Uterus (tissue), 4 donors: ENCODE results near the gene NR2F1-AS1. TPM values are rescaled to one million over a fixed set of nuclear protein-coding genes. Genes with fewer than 3 reads are reported as not detected.

Experiments used
- DNase-seq, 2 donors: peaks; one replicate each; pipeline ENCODE4 v3.0.0-alpha.2; 2019 to 2020
- H3K27ac ChIP-seq, 2 donors: fragments of 200-600 bp; sonication (generic); 1 replicate in 1 of 2; 2 replicates in 1 of 2; pipeline ENCODE4 v1.5.1; 2016 to 2018
- H3K27me3 ChIP-seq, 2 donors: fragments of 200-600 bp; sonication (generic); one replicate each; pipeline ENCODE4 v1.5.1; 2018 to 2019; ENCODE audit warnings: control low read depth in 1 of 2
- H3K36me3 ChIP-seq, 2 donors: fragments of 200-600 bp; sonication (generic); one replicate each; pipeline ENCODE4 v1.5.1; 2019; ENCODE audit warnings: control low read depth in 1 of 2
- H3K4me1 ChIP-seq, 2 donors: fragments of 200-600 bp; sonication (generic); one replicate each; pipeline ENCODE4 v1.5.1; 2018 to 2019; ENCODE audit warnings: control low read depth in 1 of 2
- H3K4me3 ChIP-seq, 2 donors: fragments of 200-600 bp; sonication (generic); 1 replicate in 1 of 2; 2 replicates in 1 of 2; pipeline ENCODE4 v1.5.1; 2018 to 2019; ENCODE audit warnings: mild to moderate bottlenecking in 1 of 2
- H3K9me3 ChIP-seq, 2 donors: fragments of 200-600 bp; sonication (generic); one replicate each; pipeline ENCODE4 v1.5.1; 2019; ENCODE audit warnings: control low read depth in 1 of 2
- POLR2A ChIP-seq, 2 donors: fragments of 450-650 bp; IDR thresholded peaks; one replicate each; pipeline ENCODE4 v1.6.1; 2016; ENCODE audit warnings: antibody characterized with exemption in 2 of 2, mild to moderate bottlenecking in 1 of 2, moderate library complexity in 1 of 2
- intact Hi-C: fragments of 100-400 bp; cut with DNase I; formaldehyde crosslinking; loops from one replicate; pipeline ENCODE4 v1.15.1; 2023; ENCODE audit warnings: low total_unique reads
- total RNA-seq, 4 donors: library from RNA; depleted of rRNA in 3 of 4; stranded (reverse); fragments of >200 nt in 3 of 4; gene quantifications; one replicate each; pipeline versions ENCODE4 v1.1.0 to v1.2.4, GENCODE V29; 2014 to 2023
- TF ChIP-seq, protein P1 (sequence below), 4 experiments: fragments of 200-600 bp in 2 of 4; fragments of 450-650 bp in 2 of 4; sonication (generic) in 2 of 4; IDR thresholded peaks; one replicate each; pipeline ENCODE4 v1.5.1; 2016 to 2019; ENCODE audit warnings: antibody characterized with exemption in 4 of 4, mild to moderate bottlenecking in 2 of 4, moderate library complexity in 1 of 4
- donor health status: DM: yes; HTN: yes; CAD: no.

The NR2F1-AS1 gene
- total RNA-seq, 4 donors from 2014 or later = 4.4 to 46.1 (median 19.9) TPM

GRCh38 chr5:93596310-93596675 is 15.3 kb upstream of the NR2F1-AS1 start:
- Histone ChIP-seq H3K27ac (no peak overlapping the region), H3K27me3 (no peaks in the 10 kb centered on the region), H3K4me3 (no peak overlapping the region), H3K9me3 (no peaks in the 10 kb centered on the region), H3K36me3 (no peaks in the 10 kb centered on the region), H3K4me1 (no peaks in the 10 kb centered on the region)
- no peak for TF ChIP-seq POLR2A (IDR thresholded peaks at IDR 0.05)
- TF ChIP-seq, protein P1, sequence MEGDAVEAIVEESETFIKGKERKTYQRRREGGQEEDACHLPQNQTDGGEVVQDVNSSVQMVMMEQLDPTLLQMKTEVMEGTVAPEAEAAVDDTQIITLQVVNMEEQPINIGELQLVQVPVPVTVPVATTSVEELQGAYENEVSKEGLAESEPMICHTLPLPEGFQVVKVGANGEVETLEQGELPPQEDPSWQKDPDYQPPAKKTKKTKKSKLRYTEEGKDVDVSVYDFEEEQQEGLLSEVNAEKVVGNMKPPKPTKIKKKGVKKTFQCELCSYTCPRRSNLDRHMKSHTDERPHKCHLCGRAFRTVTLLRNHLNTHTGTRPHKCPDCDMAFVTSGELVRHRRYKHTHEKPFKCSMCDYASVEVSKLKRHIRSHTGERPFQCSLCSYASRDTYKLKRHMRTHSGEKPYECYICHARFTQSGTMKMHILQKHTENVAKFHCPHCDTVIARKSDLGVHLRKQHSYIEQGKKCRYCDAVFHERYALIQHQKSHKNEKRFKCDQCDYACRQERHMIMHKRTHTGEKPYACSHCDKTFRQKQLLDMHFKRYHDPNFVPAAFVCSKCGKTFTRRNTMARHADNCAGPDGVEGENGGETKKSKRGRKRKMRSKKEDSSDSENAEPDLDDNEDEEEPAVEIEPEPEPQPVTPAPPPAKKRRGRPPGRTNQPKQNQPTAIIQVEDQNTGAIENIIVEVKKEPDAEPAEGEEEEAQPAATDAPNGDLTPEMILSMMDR (IDR thresholded peaks at IDR 0.05) = no peak
- DNase-seq = no peak
- intact Hi-C loops = no loop called here

GRCh38 chr5:93595420-93596147 is 14.6 kb upstream of the NR2F1-AS1 start:
- H3K27ac ChIP-seq = no peak overlapping the region
- no peak for DNase-seq
- H3K4me3 ChIP-seq = no peak overlapping the region
- intact Hi-C loops = no loop called here
- no peaks in the 10 kb centered on the region for H3K36me3 ChIP-seq
- H3K4me1 ChIP-seq = peaks cover 0 to 4% of the 10 kb centered on the region in 2 donors
- H3K27me3 ChIP-seq = no peaks in the 10 kb centered on the region
- TF ChIP-seq, protein P1 (IDR thresholded peaks at IDR 0.05) = no peak
- no peaks in the 10 kb centered on the region for H3K9me3 ChIP-seq

- no peak for DNase-seq
- no peaks in the 10 kb centered on the region for H3K9me3 ChIP-seq
- H3K4me3 ChIP-seq = no peak overlapping the region
- H3K4me1 ChIP-seq = peaks cover 0 to 4% of the 10 kb centered on the region in 2 donors
- intact Hi-C loops = no loop called here
- no peaks in the 10 kb centered on the region for H3K27me3 ChIP-seq
- TF ChIP-seq POLR2A (IDR thresholded peaks at IDR 0.05) = no peak
- H3K27ac ChIP-seq = no peak overlapping the region
- no peaks in the 10 kb centered on the region for H3K36me3 ChIP-seq
Observed at GRCh38 chr5:93594591-93595419, 13.8 kb upstream of the NR2F1-AS1 start.

DNA sequence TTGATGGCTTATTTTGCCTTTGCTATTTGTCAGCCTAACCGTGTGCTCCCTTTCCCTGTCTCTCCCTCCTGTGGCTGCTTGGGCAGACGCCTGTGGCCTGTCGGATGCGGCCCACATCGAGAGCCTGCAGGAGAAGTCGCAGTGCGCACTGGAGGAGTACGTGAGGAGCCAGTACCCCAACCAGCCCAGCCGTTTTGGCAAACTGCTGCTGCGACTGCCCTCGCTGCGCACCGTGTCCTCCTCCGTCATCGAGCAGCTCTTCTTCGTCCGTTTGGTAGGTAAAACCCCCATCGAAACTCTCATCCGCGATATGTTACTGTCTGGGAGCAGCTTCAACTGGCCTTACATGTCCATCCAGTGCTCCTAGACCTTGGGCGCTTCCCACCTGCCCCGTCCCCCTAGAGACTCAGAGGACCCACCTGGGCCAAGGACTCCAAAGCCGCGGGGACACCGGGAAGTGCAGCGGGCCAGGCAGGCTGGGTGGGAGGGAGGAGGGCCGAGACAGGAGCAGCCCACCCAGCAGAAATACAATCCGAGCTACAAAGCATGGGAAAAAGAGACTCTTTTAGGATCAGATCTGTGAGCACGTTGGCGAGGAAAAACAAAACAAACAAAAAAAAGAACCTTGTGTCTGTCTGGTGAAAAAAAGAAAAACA is 12.6 kb upstream of the NR2F1-AS1 start:
- peaks cover 0 to 4% of the 10 kb centered on the region in 2 donors for H3K4me1 ChIP-seq
- H3K9me3 ChIP-seq = no peaks in the 10 kb centered on the region
- H3K27ac ChIP-seq = no peak overlapping the region
- H3K27me3 ChIP-seq = no peaks in the 10 kb centered on the region
- DNase-seq = no peak
- no peak for TF ChIP-seq POLR2A (IDR thresholded peaks at IDR 0.05)
- TF ChIP-seq, protein P1 (IDR thresholded peaks at IDR 0.05) = no peak
- no peaks in the 10 kb centered on the region for H3K36me3 ChIP-seq
- H3K4me3 ChIP-seq = no peak overlapping the region
- intact Hi-C loops = no loop called here

GRCh38 chr5:93592883-93593282 is 11.9 kb upstream of the NR2F1-AS1 start:
- Histone ChIP-seq H3K4me3 (no peak overlapping the region), H3K27me3 (no peaks in the 10 kb centered on the region), H3K4me1 (peaks cover 0 to 4% of the 10 kb centered on the region in 2 donors), H3K9me3 (no peaks in the 10 kb centered on the region), H3K27ac (no peak overlapping the region), H3K36me3 (no peaks in the 10 kb centered on the region)
- intact Hi-C loops = no loop called here
- no peak for DNase-seq
- TF ChIP-seq, protein P1 (IDR thresholded peaks at IDR 0.05) = no peak
- TF ChIP-seq POLR2A (IDR thresholded peaks at IDR 0.05) = no peak
